Stomach (tissue), 9 donors: ENCODE results near the gene PP2D1. TPM values are rescaled to one million over a fixed set of nuclear protein-coding genes. Genes with fewer than 3 reads are reported as not detected.

Experiments used
- DNase-seq, 2 donors: peaks; one replicate each; pipeline versions ENCODE4 v3.0.0 to v3.0.0-alpha.2; 2013 to 2019
- H3K27ac ChIP-seq, 5 donors: fragments of 200-600 bp in 4 of 5; sonication (generic) in 4 of 5; one replicate each; pipeline ENCODE4 v1.5.1; 2013 to 2019; ENCODE audit warnings: mild to moderate bottlenecking in 1 of 5, moderate library complexity in 1 of 5
- H3K27me3 ChIP-seq, 3 donors: fragments of 200-600 bp; sonication (generic); one replicate each; pipeline ENCODE4 v1.5.1; 2017 to 2019; ENCODE audit warnings: mixed run types in 1 of 3
- H3K36me3 ChIP-seq, 4 donors: fragments of 200-600 bp; sonication (generic); 1 replicate in 3 of 4; 2 replicates in 1 of 4; pipeline ENCODE4 v1.5.1; 2016 to 2019
- H3K4me1 ChIP-seq, 4 donors: fragments of 200-600 bp; sonication (generic); one replicate each; pipeline ENCODE4 v1.5.1; 2016 to 2019
- H3K4me3 ChIP-seq, 4 donors: fragments of 200-600 bp; sonication (generic) in 3 of 4; one replicate each; pipeline ENCODE4 v1.5.1; 2016 to 2019; ENCODE audit warnings: mild to moderate bottlenecking in 1 of 4
- H3K9me3 ChIP-seq, 4 donors: fragments of 200-600 bp; sonication (generic); one replicate each; pipeline ENCODE4 v1.5.1; 2016 to 2019
- EP300 ChIP-seq: sonication (generic); formaldehyde crosslinking; IDR thresholded peaks from one replicate; pipeline ENCODE4 v1.6.1; 2017; ENCODE audit warnings: antibody characterized with exemption
- POLR2A ChIP-seq, 4 donors: fragments of 450-650 bp; IDR thresholded peaks; one replicate each; pipeline ENCODE4 v1.6.1; 2016; ENCODE audit warnings: antibody characterized with exemption in 4 of 4, control low read depth in 2 of 4, mild to moderate bottlenecking in 1 of 4, moderate library complexity in 1 of 4
- POLR2AphosphoS5 ChIP-seq, 3 donors: sonication (generic); formaldehyde crosslinking; IDR thresholded peaks; one replicate each; pipeline ENCODE4 v1.6.1; 2016; ENCODE audit warnings: antibody characterized with exemption in 3 of 3
- WGBS, 5 donors: extraction: QIAGEN DNeasy Blood & Tissue Kit in 3 of 5; methylation state at CpG; one replicate each; pipeline versions ENCODE4 v1.1.5 to v1.1.7; 2013 to 2018; 5-methylcytosine and 5-hydroxymethylcytosine counted together
- intact Hi-C: fragments of 100-400 bp; cut with DNase I; formaldehyde crosslinking; loops from one replicate; pipeline ENCODE4 v1.15.1; 2023; ENCODE audit warnings: low total_unique reads
- polyA plus RNA-seq, 3 donors: library from polyadenylated mRNA; stranded (reverse); fragments of 200-250 nt; gene quantifications; one replicate each; pipeline ENCODE4 v1.2.3, GENCODE V29; 2013
- total RNA-seq, 5 donors: library from RNA; depleted of rRNA; stranded (reverse); fragments of >200 nt; gene quantifications; one replicate each; pipeline versions ENCODE4 v1.1.0 to v1.2.3, GENCODE V29; 2014 to 2016
- TF ChIP-seq, protein P1 (sequence below), 7 experiments: fragments of 450-650 bp in 4 of 7; fragments of 200-600 bp in 3 of 7; sonication (generic) in 3 of 7; IDR thresholded peaks; one replicate each; pipeline ENCODE4 v1.5.1; 2016 to 2019; ENCODE audit warnings: antibody characterized with exemption in 7 of 7, control low read depth in 2 of 7, mild to moderate bottlenecking in 1 of 7
- donor health status: healthy with polysubstance abuse.
- donor health status: Bipolar disorder and iron deficiency.
- donor health status: healthy.

PP2D1 gene
- total and polyA plus RNA-seq, 8 donors, result not detected

DNA sequence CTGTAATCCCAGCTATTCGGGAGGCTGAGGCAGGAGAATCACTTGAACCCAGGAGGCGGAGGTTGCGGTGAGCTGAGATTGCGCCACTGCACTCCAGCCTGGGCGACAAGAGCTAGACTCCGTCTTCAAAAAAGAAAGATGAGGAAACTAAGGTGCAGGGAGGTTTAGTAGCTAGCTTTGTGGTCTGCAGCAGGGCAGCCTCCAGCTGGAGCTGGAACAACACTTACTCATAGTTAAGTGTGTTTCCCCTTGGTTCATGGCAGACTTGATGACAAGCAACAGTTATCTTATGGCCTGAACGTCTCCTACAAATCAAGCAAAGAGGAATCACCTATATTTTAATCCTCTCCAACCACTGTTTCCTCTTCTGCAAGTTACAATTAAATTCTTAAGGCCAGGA, 40.8 kb upstream of the PP2D1 start:
- no peak for TF ChIP-seq EP300
- TF ChIP-seq, protein P1, sequence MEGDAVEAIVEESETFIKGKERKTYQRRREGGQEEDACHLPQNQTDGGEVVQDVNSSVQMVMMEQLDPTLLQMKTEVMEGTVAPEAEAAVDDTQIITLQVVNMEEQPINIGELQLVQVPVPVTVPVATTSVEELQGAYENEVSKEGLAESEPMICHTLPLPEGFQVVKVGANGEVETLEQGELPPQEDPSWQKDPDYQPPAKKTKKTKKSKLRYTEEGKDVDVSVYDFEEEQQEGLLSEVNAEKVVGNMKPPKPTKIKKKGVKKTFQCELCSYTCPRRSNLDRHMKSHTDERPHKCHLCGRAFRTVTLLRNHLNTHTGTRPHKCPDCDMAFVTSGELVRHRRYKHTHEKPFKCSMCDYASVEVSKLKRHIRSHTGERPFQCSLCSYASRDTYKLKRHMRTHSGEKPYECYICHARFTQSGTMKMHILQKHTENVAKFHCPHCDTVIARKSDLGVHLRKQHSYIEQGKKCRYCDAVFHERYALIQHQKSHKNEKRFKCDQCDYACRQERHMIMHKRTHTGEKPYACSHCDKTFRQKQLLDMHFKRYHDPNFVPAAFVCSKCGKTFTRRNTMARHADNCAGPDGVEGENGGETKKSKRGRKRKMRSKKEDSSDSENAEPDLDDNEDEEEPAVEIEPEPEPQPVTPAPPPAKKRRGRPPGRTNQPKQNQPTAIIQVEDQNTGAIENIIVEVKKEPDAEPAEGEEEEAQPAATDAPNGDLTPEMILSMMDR (IDR thresholded peaks at IDR 0.05), result no peak
- TF ChIP-seq POLR2A (IDR thresholded peaks at IDR 0.05), result no peak
- TF ChIP-seq POLR2AphosphoS5 (IDR thresholded peaks at IDR 0.05), result no peak
- intact Hi-C loops, result no loop called here
- H3K36me3 ChIP-seq, result no peaks in the 10 kb centered on the region
- no peak for DNase-seq
- H3K4me3 ChIP-seq, result no peak overlapping the region
- H3K4me1 ChIP-seq, result peaks cover 40 to 64% (median 51%) of the 10 kb centered on the region in 4 donors
- WGBS, 5 donors, result 82 to 97% (median 91%) methylated on average over 7 of the region's 7 CpGs
- H3K27ac ChIP-seq, result no peak overlapping the region
- H3K27me3 ChIP-seq, result no peaks in the 10 kb centered on the region
- H3K9me3 ChIP-seq, result no peaks in the 10 kb centered on the region

DNA sequence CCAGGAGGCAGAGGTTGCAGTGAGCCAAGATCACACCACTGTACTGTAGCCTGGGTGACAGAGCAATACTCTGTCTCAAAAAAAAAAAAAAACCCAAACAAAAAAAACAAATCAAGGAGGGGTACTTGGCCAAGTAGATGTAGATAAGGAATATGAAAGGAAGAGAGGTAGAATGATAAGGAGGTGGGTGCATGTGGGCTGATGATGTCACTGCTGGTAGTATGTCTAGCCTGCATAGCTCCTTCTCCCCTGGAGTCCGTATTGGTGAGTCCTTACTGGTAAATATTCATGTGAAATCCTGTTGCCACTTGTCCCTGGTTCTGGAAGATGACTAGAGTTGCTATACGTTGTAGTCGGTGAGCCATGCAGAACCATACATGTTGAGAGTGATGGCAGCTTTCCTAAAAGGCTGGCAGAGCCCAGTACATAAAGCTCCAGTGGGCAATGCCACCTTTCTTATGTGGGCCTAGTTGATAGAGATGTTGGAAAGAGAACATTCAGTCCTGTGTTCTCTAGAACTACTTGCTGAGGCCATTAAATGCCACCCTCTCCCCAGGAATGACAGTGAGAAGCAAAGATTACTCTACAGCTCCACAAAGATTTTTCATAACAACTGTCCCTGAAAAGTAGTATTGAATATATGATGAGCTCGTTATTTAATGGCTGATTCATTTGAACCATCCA, 39.2 kb upstream of the PP2D1 start:
- no peaks in the 10 kb centered on the region for H3K27me3 ChIP-seq
- no peak overlapping the region for H3K27ac ChIP-seq
- peaks cover 33 to 64% (median 47%) of the 10 kb centered on the region in 4 donors for H3K4me1 ChIP-seq

DNA sequence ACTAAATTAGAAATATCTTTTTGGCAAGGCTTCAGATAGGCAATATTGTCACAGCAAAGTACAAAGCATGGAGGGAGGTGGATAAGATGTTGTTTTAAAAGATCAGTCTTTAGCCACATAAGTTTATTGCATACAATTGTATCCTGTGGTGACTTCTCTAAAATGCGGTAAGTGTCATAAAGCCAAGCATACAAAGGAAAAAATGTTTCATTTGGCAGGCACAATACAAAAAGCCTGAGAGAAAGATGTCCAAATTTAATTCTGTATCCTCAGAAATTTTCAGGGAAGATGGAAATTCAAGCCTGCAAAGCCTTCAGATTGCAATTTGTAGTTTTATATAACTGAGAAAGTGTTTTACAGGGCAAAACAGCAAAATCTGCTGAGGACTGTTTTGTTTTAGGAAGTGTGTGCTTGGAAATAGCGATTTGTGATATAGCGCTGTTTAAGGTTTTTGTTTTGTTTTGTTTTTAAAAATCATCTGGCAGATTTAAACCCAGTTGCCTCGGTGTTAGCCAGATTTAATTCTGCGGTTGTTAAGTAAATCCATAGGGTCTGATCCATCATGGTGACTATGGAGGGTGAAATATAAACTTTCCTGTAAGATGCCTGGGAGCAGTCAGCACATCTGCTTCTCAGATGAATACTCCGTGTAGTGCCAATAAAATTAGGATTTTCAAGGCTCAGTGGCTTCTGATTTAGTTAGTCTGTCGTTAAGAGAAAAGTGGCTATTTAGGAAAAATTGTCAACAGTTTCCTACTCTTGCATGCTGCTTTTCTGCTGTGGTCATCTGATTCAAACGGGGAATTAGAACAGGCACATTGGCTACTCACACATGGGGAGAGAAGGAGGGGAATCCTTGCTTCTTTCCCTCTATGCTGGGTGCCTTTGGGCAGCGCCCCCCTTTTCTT, 36.2 kb upstream of the PP2D1 start:
- no peaks in the 10 kb centered on the region for H3K9me3 ChIP-seq
- intact Hi-C loops, result no loop called here
- H3K4me1 ChIP-seq, result peaks cover 24 to 67% (median 46%) of the 10 kb centered on the region in 4 donors
- 50 to 67% (median 62%) methylated on average over 9 of the region's 9 CpGs for WGBS, 5 donors
- H3K4me3 ChIP-seq, result no peak overlapping the region
- peak overlapping the region in 4 of 5 donors; percentile 15 to 66 (median 62) for H3K27ac ChIP-seq
- no peaks in the 10 kb centered on the region for H3K27me3 ChIP-seq
- no peak for DNase-seq
- H3K36me3 ChIP-seq, result no peaks in the 10 kb centered on the region
- TF ChIP-seq, protein P1 (IDR thresholded peaks at IDR 0.05), result no peak
- no peak for TF ChIP-seq EP300
- TF ChIP-seq POLR2AphosphoS5 (IDR thresholded peaks at IDR 0.05), result no peak
- TF ChIP-seq POLR2A (IDR thresholded peaks at IDR 0.05), result no peak

More for the DNA sequence above, 39.2 kb upstream of the PP2D1 start:
- 75 to 91% (median 87%) methylated on average over 4 of the region's 4 CpGs for WGBS, 5 donors
- TF ChIP-seq POLR2AphosphoS5 (IDR thresholded peaks at IDR 0.05) (no peak), POLR2A (IDR thresholded peaks at IDR 0.05) (no peak), EP300 (no peak)
- TF ChIP-seq, protein P1 (IDR thresholded peaks at IDR 0.05), result no peak
- intact Hi-C loops, result no loop called here
- DNase-seq, result no peak
- Histone ChIP-seq H3K9me3 (no peaks in the 10 kb centered on the region), H3K36me3 (no peaks in the 10 kb centered on the region), H3K4me3 (no peak overlapping the region)

DNA sequence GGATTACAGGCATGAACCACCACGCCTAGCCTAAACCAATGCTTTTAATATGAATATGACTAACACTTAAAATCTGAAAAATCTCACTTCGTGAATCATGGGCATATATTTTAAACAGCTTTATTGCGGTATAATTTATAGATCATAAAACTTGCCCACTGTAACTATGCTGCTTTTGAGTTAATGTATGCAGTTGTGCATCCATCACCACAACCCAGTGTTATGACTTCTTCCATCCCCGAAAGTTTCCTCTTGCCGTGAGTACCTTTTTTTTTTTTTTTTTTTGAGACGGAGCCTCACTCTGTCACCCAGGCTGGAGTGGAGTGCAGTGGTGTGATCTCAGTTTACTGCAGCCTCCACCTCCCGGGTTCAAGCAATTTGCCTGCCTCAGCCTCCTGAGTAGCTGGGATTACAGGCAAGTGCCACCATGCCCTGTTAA, 35.3 kb upstream of the PP2D1 start:
- 68 to 85% (median 78%) methylated on average over 7 of the region's 7 CpGs for WGBS, 5 donors
- H3K9me3 ChIP-seq, result no peaks in the 10 kb centered on the region
- H3K27me3 ChIP-seq, result no peaks in the 10 kb centered on the region
- peaks cover 33 to 76% (median 55%) of the 10 kb centered on the region in 4 donors for H3K4me1 ChIP-seq
- H3K4me3 ChIP-seq, result no peak overlapping the region
- H3K36me3 ChIP-seq, result no peaks in the 10 kb centered on the region
- peak overlapping the region in 3 of 5 donors; percentile 62 to 66 (median 63) for H3K27ac ChIP-seq
- intact Hi-C loops, result no loop called here
- TF ChIP-seq POLR2A (IDR thresholded peaks at IDR 0.05) (no peak), EP300 (no peak), POLR2AphosphoS5 (IDR thresholded peaks at IDR 0.05) (no peak)
- TF ChIP-seq, protein P1 (IDR thresholded peaks at IDR 0.05), result no peak
- DNase-seq, result no peak
